ENCODE data around the gene PWWP2B.

Gene PWWP2B

DNA sequence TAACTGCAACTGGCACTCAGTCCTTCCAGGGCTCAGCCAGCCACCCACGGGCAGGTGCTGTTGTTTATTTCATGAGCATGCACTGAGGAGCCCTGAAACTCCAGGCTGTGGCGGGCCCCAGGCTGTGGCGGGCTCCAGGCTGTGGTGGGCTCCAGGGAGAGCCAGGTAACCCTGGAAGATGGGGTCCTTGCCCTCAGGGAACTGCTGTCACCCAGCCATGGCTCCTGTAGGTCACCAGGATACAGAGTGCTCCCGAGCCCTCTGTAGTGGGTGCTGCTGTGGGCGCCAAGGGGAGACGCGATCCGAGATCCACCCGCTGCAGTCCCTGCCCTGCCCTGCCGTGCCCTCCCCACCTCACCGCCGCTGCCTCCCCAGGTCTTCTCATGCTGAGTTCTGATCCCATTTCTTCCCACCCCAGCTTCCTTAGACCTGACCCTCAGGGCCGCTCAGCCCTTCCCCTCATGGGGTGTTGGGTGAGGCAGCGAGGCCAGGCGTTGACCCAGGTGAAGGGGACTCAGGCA is 35.4 kb upstream of the PWWP2B start:
- no peak for DNase-seq
- in situ Hi-C loops (cut with HindIII; ENCODE audit: low pct_ligation_motif_present, low pct_unique_long_range_greater_than_20kb, low sequenced_read_pairs) = no loop called here

GRCh38 chr10:132362151-132362611 is 34.8 kb upstream of the PWWP2B start:
- in situ Hi-C loops (cut with HindIII; ENCODE audit: low pct_ligation_motif_present, low pct_unique_long_range_greater_than_20kb, low sequenced_read_pairs) = no loop called here
- DNase-seq = no peak

DNA sequence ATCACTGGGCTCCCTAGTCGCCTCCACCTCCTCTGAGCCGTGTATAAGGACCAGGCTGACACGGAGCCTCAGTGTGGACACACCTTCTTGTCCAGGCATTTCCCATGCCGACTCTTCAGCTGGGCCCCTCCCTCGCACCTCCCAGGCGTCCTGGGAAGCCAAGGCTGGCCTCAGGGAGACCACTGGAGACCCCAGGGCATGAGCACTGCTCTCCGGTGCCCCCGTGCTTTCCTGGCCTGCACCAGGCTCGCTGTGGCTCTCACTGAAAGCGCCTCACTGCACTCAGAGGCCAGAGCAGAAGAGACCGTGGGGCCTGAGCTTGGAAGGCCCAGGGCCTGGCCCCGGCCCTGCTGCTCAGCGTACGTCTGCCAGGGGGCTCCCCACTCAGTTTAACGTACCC is 33.6 kb upstream of the PWWP2B start:
- DNase-seq = no peak
- in situ Hi-C loops (cut with HindIII; ENCODE audit: low pct_ligation_motif_present, low pct_unique_long_range_greater_than_20kb, low sequenced_read_pairs) = no loop called here

GRCh38 chr10:132363921-132364593 is 32.9 kb upstream of the PWWP2B start:
- no peak for DNase-seq
- in situ Hi-C loops (cut with HindIII; ENCODE audit: low pct_ligation_motif_present, low pct_unique_long_range_greater_than_20kb, low sequenced_read_pairs) = no loop called here

DNA sequence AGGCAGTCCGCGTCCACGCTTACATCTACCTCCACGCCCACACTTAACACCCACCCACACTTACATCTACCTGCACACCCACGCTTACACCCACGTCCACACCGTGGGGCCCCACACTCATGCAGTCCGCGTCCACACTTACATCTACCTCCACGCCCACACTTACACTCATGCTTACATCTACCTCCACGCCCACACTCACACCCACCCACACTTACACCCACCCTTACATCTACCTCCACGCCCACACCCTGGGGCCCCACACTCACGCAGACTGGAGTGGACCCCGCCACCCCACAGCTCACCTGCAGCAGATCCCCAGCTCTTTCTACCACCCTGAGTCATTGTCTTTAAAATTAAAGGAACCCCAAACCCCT is 32.4 kb upstream of the PWWP2B start:
- in situ Hi-C loops (cut with HindIII; ENCODE audit: low pct_ligation_motif_present, low pct_unique_long_range_greater_than_20kb, low sequenced_read_pairs) = no loop called here
- no peak for DNase-seq

GRCh38 chr10:132365102-132365501 is 31.9 kb upstream of the PWWP2B start:
- in situ Hi-C loops (cut with HindIII; ENCODE audit: low pct_ligation_motif_present, low pct_unique_long_range_greater_than_20kb, low sequenced_read_pairs) = no loop called here
- DNase-seq = no peak

GRCh38 chr10:132366006-132366405 is 31.0 kb upstream of the PWWP2B start:
- no peak for DNase-seq
- in situ Hi-C loops (cut with HindIII; ENCODE audit: low pct_ligation_motif_present, low pct_unique_long_range_greater_than_20kb, low sequenced_read_pairs) = no loop called here

DNA sequence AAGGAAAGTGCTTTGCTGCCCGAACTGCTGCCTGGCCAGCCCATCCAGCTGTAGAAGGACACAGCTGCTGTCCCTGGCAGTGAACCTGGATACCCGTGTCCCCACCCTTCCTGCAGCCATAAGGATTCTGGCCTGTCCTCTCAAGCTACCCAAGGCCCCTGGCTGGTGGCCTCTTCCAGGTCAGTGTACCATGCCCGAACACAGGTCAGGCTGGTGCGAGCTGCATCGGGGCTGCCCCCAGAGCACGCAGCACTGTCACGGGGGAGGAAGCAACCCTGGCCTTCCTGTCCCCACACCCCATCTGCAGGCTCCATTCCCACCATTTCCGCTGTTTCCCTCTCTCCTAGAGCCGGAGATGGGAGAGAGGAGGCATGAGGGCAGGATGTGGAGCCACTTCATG is 30.5 kb upstream of the PWWP2B start:
- in situ Hi-C loops (cut with HindIII; ENCODE audit: low pct_ligation_motif_present, low pct_unique_long_range_greater_than_20kb, low sequenced_read_pairs) = no loop called here

DNA sequence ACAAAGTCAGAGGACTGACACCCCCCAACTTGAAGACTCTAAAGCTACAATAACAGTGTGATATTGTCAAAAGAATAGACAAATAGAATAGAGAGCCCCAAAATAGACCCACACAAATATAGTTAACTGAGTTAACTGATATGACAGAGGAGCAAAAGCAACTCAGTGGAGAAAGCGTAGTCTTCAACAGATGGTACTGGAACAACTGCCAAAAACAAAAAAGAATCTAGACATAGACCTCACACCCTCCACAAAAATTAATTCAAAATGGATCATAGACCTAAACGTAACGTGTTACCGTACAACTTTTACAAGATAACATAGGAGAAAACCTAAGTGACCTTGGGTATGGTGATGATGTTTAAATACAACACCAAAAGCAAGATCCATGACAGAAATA is 28.6 kb upstream of the PWWP2B start:
- in situ Hi-C loops (cut with HindIII; ENCODE audit: low pct_ligation_motif_present, low pct_unique_long_range_greater_than_20kb, low sequenced_read_pairs) = no loop called here
- no peak for DNase-seq

More for the DNA sequence above, 30.5 kb upstream of the PWWP2B start:
- DNase-seq = no peak

- no peak for DNase-seq
- in situ Hi-C loops (cut with HindIII; ENCODE audit: low pct_ligation_motif_present, low pct_unique_long_range_greater_than_20kb, low sequenced_read_pairs) = no loop called here
Measured at GRCh38 chr10:132368881-132369635, 27.9 kb upstream of the PWWP2B start.

DNA sequence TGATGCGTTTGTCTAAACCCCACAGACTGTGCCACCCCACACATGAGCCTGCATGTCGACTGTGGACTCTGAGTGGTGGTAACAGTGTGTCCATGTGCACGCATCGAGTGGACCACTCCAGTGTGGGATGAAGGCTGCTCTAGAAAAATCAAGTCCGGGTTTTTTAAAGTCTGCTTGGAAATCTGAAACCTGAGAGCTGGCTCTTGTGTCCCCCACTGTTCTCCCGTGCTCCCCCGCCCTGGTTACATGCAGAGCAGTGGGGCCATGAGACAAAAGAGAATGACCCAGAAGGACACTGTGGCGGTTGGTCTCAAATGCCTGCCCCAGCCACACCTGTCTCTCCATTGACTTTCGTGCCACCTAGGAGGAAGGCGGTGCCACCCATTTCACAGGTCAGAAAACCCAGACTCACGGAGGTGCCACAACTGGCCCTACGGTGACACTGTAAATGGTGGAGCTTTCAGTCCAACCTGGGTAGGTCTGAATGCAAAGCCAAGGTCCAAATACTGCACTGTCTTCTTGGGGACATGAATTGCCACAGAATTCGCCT is 27.3 kb upstream of the PWWP2B start:
- DNase-seq = no peak
- in situ Hi-C loops (cut with HindIII; ENCODE audit: low pct_ligation_motif_present, low pct_unique_long_range_greater_than_20kb, low sequenced_read_pairs) = no loop called here

- no peak for DNase-seq
- in situ Hi-C loops (cut with HindIII; ENCODE audit: low pct_ligation_motif_present, low pct_unique_long_range_greater_than_20kb, low sequenced_read_pairs) = no loop called here
Measured at GRCh38 chr10:132370426-132371340, 26.3 kb upstream of the PWWP2B start.

DNA sequence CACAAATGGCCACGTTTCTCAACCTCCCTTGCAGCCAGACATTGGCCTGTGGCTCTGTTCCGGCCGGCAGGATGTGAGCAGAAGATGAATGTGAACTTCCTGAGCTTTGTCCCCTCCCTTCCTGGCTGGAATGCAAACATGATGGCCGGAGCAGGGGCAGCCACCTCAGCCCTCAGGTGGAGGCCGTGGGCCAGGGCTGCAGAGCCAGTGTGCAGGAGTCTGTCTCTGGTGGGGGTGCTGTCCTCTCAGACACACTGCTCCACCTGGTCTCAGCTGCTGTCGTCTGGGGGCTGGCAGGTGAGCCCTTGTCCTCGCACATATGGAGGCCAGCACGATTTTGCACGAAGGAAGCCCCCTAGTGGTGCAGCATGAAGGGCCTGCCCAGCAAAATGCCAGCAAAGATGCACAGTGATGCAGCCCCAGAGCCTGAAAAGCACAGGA is 25.3 kb upstream of the PWWP2B start:
- in situ Hi-C loops (cut with HindIII; ENCODE audit: low pct_ligation_motif_present, low pct_unique_long_range_greater_than_20kb, low sequenced_read_pairs) = no loop called here
- peak; percentile 24 for DNase-seq

DNA sequence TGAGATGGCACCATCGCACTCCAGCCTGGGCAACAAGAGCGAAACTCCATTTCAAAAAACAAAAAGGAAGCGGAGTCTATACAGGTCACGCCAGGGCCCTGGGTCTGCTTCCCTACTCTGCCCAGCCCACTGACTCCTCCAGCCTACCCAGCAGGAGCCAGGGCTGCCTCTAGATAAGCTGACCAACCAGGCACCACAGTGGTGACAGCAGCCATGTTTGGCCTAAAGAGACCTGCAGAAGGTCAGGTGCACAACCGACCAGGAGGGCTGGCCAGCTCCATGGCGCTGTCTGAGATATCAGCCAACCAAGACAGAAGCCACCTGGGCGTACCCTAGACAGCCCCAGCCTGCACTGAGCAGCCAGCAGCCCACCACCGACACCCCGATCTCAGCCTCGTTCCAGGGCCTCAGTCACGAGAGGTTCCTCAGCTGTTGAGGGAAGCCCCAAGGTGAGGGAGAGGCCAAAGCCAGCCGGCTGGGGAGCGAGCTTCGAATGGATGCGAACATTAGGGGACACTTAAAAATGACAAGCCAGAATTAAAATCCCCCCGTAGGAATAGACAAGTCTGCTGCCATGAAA is 24.4 kb upstream of the PWWP2B start:
- in situ Hi-C loops (cut with HindIII; ENCODE audit: low pct_ligation_motif_present, low pct_unique_long_range_greater_than_20kb, low sequenced_read_pairs) = no loop called here
- DNase-seq = no peak

DNA sequence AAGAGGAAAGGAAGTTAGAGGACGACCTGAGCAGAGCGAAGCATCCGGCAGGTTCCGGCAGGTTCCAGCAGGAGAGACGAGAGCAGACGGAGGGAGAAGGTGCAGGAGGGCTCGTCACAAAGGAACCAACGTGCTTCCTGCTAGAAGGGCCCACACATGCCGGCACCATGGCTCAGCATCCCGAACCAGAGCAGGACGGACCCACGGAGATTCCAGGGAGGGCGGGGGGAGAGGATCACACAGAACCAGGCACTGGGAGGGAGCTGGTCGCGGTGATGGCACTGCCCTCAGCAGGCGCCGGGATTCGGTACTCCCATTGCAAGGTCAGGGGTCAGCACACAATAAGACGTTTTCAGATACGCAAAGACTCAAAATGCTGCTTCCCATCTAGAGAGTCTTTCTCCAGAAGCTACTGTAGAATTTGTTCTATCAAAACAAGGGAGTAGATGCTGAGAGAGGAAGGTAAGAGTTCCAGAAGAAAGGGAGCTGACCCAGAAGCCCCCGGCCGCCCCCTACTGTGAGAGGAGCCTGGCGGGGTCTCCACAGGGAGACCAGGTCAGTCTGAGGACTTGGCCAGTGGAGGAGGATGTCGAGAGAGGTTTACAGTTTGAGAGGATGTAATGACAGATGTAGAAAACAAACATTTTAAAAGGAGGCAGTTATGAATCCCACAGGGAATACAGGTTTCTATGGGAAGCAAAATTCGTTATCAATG is 23.6 kb upstream of the PWWP2B start:
- DNase-seq = no peak
- in situ Hi-C loops (cut with HindIII; ENCODE audit: low pct_ligation_motif_present, low pct_unique_long_range_greater_than_20kb, low sequenced_read_pairs) = no loop called here

DNA sequence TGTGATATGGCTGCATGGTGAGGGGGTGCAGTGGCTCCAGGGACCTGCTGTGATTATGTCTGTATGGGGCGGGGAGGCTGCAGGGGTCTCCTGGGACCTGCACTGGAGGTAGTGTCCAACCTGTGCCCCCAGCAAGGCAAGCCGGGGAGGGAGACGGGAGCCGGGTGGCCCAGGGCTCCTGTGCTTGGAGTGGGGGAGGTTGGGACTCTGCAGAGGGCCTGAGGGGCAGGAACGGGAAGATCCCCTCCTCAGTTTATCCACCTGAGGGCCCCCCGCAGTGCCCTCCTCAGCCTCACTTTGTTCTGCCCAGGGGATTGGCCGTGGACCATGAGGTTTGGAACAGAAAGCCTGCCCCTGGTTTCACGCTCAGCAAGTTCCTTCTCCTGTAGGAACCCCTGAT is 22.8 kb upstream of the PWWP2B start:
- in situ Hi-C loops (cut with HindIII; ENCODE audit: low pct_ligation_motif_present, low pct_unique_long_range_greater_than_20kb, low sequenced_read_pairs) = no loop called here
- DNase-seq = no peak

DNA sequence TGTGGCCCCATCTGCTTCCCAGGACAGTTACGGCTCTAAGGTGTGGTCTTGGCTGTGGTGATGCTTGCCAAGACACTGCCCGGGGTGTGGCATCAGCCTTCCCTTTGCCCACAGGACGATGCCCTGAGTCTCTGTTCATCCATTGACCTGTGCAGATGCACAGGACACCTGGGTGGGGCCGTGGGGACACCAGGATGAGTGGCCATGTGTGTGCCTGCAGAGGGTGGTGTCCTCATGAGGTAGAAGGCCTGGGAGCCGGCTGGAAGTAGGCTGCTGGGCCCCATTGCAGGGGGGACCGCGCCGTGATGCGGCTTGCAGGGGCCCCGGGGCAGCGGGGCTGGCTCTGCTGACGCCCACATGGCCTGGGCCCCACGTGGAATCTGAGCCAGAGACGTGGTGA is 22.4 kb upstream of the PWWP2B start:
- in situ Hi-C loops (cut with HindIII; ENCODE audit: low pct_ligation_motif_present, low pct_unique_long_range_greater_than_20kb, low sequenced_read_pairs) = no loop called here
- DNase-seq = no peak
